ENCODE data around the gene BMAL1. TPM values are rescaled to one million over a fixed set of nuclear protein-coding genes. Genes with fewer than 3 reads are reported as not detected.

The BMAL1 gene
- total RNA-seq, 4 donors from 2014 or later, result 21.4 to 39.5 (median 22.3) TPM

DNA sequence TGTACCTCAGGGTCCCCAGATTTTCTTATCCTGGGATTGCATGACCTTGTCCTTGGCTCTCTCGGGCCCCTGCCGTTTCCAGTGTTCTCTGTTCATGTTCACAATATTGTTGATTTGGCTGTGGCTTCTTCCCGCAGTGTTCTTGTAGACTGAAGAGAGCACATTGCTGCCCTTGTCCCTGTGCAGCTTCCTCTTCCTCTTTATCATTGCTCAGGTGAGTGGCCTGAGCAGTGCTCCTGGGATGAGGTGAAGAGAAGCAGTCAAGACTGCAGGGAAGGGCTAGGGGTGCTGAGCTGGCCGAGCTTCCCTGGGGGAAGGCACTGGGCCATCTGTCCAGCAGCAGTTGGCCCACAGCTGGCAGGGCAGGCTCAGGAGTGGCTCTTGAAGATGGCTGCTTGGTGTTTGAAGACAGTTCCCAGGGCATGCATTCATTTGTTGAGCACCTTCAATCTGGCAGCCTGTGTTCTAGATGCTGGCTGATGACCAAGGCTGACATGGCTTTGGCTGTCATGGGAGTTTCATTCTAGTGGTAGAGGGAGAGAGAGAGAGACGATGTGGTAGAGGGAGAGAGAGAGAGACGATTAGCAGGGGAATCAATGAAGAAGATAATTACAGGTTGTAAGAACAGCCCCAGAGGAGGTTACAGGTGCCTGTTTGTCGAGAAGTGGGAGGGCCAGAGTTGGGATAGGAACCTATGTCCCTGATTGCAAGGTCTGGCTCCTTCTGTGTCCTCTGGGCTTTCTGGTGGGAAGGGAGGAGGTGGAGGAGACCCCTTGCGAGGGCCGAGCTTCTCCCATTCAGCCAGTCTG lies 17.4 kb downstream of the BMAL1 start:
- no peaks in the 10 kb centered on the region for H3K27me3 ChIP-seq
- no peaks in the 10 kb centered on the region for H3K9me3 ChIP-seq
- no peak overlapping the region for H3K4me3 ChIP-seq
- H3K27ac ChIP-seq, result no peak overlapping the region
- no peak for DNase-seq
- H3K4me1 ChIP-seq, result peaks cover 3 to 42% (median 11%) of the 10 kb centered on the region in 3 donors
- WGBS, 2 donors, result 63 to 83% methylated on average over 7 of the region's 9 CpGs
- intact Hi-C loops (cut with DNase I), result no loop called here
- TF ChIP-seq POLR2A (IDR thresholded peaks at IDR 0.05) (no peak), CTCF (IDR thresholded peaks at IDR 0.05) (no peak)
- H3K36me3 ChIP-seq, result no peaks in the 10 kb centered on the region

- Histone ChIP-seq H3K27me3 (no peaks in the 10 kb centered on the region), H3K9me3 (no peaks in the 10 kb centered on the region), H3K27ac (no peak overlapping the region), H3K4me1 (peaks cover 3 to 40% (median 8%) of the 10 kb centered on the region in 3 donors), H3K36me3 (no peaks in the 10 kb centered on the region), H3K4me3 (no peak overlapping the region)
- no peak for DNase-seq
- 88 to 95% methylated on average over 3 to 5 of the region's 5 CpGs for WGBS, 2 donors
- intact Hi-C loops (cut with DNase I), result no loop called here
- TF ChIP-seq POLR2A (IDR thresholded peaks at IDR 0.05) (no peak), CTCF (IDR thresholded peaks at IDR 0.05) (no peak)
Measured at GRCh38 chr11:13297308-13297916, 19.8 kb downstream of the BMAL1 start.

- no peak for DNase-seq
- H3K36me3 ChIP-seq, result no peaks in the 10 kb centered on the region
- no peak overlapping the region for H3K27ac ChIP-seq
- peaks cover 3 to 40% (median 8%) of the 10 kb centered on the region in 3 donors for H3K4me1 ChIP-seq
- no peaks in the 10 kb centered on the region for H3K9me3 ChIP-seq
- H3K27me3 ChIP-seq, result no peaks in the 10 kb centered on the region
- no peak overlapping the region for H3K4me3 ChIP-seq
- 61 to 62% methylated on average over 5 of the region's 5 CpGs for WGBS, 2 donors
- intact Hi-C loops (cut with DNase I), result no loop called here
- TF ChIP-seq POLR2A (IDR thresholded peaks at IDR 0.05) (no peak), CTCF (IDR thresholded peaks at IDR 0.05) (no peak)
Measured at GRCh38 chr11:13297917-13298356, 20.3 kb downstream of the BMAL1 start.

- TF ChIP-seq POLR2A (IDR thresholded peaks at IDR 0.05), result no peak
- TF ChIP-seq CTCF (IDR thresholded peaks at IDR 0.05), result no peak
- no peak for DNase-seq
- intact Hi-C loops (cut with DNase I), result no loop called here
- no peak overlapping the region for H3K27ac ChIP-seq
- peaks cover 3 to 41% (median 8%) of the 10 kb centered on the region in 3 donors for H3K4me1 ChIP-seq
- H3K4me3 ChIP-seq, result no peak overlapping the region
- H3K36me3 ChIP-seq, result no peaks in the 10 kb centered on the region
- WGBS, 2 donors, result 64 to 91% methylated on average over 3 of the region's 4 CpGs
- H3K9me3 ChIP-seq, result no peaks in the 10 kb centered on the region
- H3K27me3 ChIP-seq, result no peaks in the 10 kb centered on the region
Measured at GRCh38 chr11:13298765-13299164, 21.2 kb downstream of the BMAL1 start.

DNA sequence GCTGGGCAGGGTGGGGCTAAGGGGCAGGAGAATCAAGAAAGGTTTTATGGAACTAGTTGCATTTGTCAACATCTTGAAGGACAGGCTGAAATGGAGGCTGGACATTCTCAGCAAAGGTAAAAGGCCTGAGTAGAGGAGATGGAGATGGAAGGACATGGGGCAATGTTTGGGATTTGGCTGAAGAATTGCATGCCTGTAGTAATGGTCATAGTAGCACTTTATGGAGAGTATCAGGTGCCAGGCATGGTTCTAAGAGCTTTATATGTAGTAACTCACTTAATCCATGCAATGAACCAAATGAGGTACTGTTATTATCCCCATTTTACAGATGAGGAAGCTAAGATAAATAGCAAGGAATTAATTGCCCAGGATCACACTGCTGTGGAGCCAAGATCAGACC lies 23.9 kb downstream of the BMAL1 start:
- no peak overlapping the region for H3K27ac ChIP-seq
- no peak overlapping the region for H3K4me3 ChIP-seq
- intact Hi-C loops (cut with DNase I), result no loop called here
- no peaks in the 10 kb centered on the region for H3K27me3 ChIP-seq
- no peaks in the 10 kb centered on the region for H3K9me3 ChIP-seq
- DNase-seq, result no peak
- TF ChIP-seq POLR2A (IDR thresholded peaks at IDR 0.05), result no peak
- TF ChIP-seq CTCF (IDR thresholded peaks at IDR 0.05), result no peak
- H3K4me1 ChIP-seq, result peaks cover 0 to 52% (median 16%) of the 10 kb centered on the region in 3 donors
- no peaks in the 10 kb centered on the region for H3K36me3 ChIP-seq
